ENCODE measurements around the gene SMAP1.

The SMAP1 gene

GRCh38 chr6:70903665-70904452, 236.2 kb downstream of the SMAP1 start:
- no peak for DNase-seq

- no peak for DNase-seq
These were observed 238.1 kb downstream of the SMAP1 start for GRCh38 chr6:70905742-70906141.
